Gastroesophageal sphincter (tissue), 3 donors: ENCODE results near the gene SLC66A2.

Source experiments
- CTCF ChIP-seq, 4 experiments: fragments of 200-600 bp in 2 of 4; fragments of 450-650 bp in 2 of 4; sonication (generic) in 1 of 4; IDR thresholded peaks; one replicate each; pipeline ENCODE4 v1.5.1; 2017 to 2019; ENCODE audit warnings: antibody characterized with exemption in 4 of 4, mild to moderate bottlenecking in 2 of 4, moderate library complexity in 2 of 4
- POLR2A ChIP-seq, 2 donors: fragments of 450-650 bp; IDR thresholded peaks; one replicate each; pipeline ENCODE4 v1.6.1; 2017; ENCODE audit warnings: antibody characterized with exemption in 2 of 2, mild to moderate bottlenecking in 2 of 2, moderate library complexity in 1 of 2
- POLR2AphosphoS5 ChIP-seq: sonication (generic); formaldehyde crosslinking; IDR thresholded peaks from one replicate; pipeline ENCODE4 v1.6.1; 2017; ENCODE audit warnings: antibody characterized with exemption

GRCh38 chr18:79980585-79980984, 29.1 kb upstream of the SLC66A2 start:
- TF ChIP-seq CTCF (IDR thresholded peaks at IDR 0.05): no peak
- TF ChIP-seq POLR2AphosphoS5: no peak
- TF ChIP-seq POLR2A (IDR thresholded peaks at IDR 0.05): no peak
